Transverse colon (tissue), 4 donors: ENCODE results near the gene EXTL1.

Experiments
- EP300 ChIP-seq: sonication (generic); formaldehyde crosslinking; IDR thresholded peaks from one replicate; pipeline ENCODE4 v1.6.1; 2017; ENCODE audit warnings: antibody characterized with exemption, low read depth
- POLR2A ChIP-seq: fragments of 450-650 bp; IDR thresholded peaks from one replicate; pipeline ENCODE4 v1.6.1; 2016; ENCODE audit warnings: antibody characterized with exemption, mild to moderate bottlenecking, moderate library complexity
- POLR2AphosphoS5 ChIP-seq, 3 donors: sonication (generic); formaldehyde crosslinking; IDR thresholded peaks; one replicate each; pipeline ENCODE4 v1.6.1; 2016; ENCODE audit warnings: antibody characterized with exemption in 3 of 3
- TF ChIP-seq, protein P1 (sequence below), 5 experiments: fragments of 200-600 bp in 3 of 5; fragments of 450-650 bp in 2 of 5; sonication (generic) in 3 of 5; IDR thresholded peaks; 1 replicate in 2 of 5; 2 replicates in 3 of 5; pipeline ENCODE4 v1.5.1; 2016 to 2017; ENCODE audit warnings: antibody characterized with exemption in 5 of 5, inconsistent platforms in 3 of 5, mild to moderate bottlenecking in 2 of 5, moderate library complexity in 1 of 5

DNA sequence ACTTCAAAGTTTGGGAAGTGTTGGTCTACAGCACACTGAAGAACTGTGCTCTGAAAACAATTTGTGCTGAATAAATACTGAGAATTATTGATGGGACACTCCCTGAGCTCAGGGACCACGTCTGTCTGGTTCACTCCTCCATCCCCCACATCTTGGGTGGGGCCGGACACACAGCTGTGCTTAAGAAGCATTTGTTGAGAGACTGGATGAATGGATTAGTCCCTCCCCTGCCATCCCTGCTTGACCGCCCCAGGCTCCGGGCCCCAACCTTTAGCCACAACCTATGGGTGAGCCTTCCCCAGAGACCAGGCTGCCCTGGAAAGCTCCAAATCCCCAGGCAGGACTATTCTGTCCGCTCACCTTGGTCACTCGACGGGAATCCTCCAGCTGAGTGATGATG lies 38.3 kb downstream of the EXTL1 start:
- TF ChIP-seq, protein P1, sequence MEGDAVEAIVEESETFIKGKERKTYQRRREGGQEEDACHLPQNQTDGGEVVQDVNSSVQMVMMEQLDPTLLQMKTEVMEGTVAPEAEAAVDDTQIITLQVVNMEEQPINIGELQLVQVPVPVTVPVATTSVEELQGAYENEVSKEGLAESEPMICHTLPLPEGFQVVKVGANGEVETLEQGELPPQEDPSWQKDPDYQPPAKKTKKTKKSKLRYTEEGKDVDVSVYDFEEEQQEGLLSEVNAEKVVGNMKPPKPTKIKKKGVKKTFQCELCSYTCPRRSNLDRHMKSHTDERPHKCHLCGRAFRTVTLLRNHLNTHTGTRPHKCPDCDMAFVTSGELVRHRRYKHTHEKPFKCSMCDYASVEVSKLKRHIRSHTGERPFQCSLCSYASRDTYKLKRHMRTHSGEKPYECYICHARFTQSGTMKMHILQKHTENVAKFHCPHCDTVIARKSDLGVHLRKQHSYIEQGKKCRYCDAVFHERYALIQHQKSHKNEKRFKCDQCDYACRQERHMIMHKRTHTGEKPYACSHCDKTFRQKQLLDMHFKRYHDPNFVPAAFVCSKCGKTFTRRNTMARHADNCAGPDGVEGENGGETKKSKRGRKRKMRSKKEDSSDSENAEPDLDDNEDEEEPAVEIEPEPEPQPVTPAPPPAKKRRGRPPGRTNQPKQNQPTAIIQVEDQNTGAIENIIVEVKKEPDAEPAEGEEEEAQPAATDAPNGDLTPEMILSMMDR (IDR thresholded peaks at IDR 0.05): no peak
- TF ChIP-seq EP300 (no peak), POLR2AphosphoS5 (IDR thresholded peaks at IDR 0.05) (no peak), POLR2A (no peak)
